ENCODE measurements around the gene CLVS2.

Gene CLVS2, protein sequence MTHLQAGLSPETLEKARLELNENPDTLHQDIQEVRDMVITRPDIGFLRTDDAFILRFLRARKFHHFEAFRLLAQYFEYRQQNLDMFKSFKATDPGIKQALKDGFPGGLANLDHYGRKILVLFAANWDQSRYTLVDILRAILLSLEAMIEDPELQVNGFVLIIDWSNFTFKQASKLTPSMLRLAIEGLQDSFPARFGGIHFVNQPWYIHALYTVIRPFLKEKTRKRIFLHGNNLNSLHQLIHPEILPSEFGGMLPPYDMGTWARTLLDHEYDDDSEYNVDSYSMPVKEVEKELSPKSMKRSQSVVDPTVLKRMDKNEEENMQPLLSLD

DNA sequence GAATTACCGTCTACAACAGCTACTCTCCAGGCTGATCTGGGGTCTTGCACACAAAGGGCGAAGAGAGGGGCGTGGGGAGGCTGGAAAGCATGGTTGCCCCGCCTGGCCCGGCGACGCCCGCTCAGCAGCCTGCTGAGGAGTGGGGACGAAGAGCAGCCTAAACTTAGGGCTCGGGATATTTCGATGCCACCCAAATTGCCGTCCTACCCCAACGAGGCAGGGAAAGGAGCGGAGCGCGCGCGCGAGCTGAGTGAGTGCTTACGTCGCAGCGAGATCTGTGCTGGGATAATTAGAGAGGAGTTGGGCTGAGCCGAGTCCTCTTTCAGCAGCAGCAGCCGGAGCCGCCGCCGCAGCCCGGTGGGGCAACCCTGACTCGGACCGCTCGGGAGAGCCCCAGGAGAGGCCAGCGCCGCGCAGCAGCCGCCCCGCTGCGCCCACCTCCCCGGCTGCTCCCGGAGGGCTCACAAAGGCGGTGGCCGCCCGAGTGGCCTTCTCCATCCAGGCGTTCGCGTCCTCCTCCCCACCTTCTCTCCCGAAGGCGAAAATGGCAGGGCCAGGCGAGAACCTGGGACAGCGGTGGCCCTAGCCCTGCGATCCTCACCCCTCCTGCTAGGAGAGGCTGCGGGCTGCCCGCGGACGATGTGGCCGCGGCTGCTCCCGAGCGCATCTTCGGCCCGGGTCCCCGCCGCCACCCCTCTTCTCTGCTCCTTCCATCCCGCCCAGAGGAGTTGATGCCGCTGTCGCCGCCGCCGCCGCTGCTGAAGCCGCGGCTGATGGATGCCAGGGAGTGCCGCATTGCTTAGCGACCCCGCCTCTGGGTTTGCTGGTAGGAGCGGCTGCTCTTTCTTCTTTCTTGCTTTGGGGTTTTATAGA, at the start of gene CLVS2:
CLVS2 (plus strand) TSS at position 315 of the 873 bp plus-strand sequence. CDS start 1,543 bp downstream, outside the sequence.
- no peak for DNase-seq (ENCODE audit: low read depth, low spot score)

- DNase-seq (ENCODE audit: low read depth, low spot score), result no peak
Observed at GRCh38 chr6:122947355-122947754, 48.7 kb upstream of the CLVS2 start.

GRCh38 chr6:122953766-122954165, 42.3 kb upstream of the CLVS2 start:
- no peak for DNase-seq (ENCODE audit: low read depth, low spot score)

- no peak for DNase-seq (ENCODE audit: low read depth, low spot score)
Observed at GRCh38 chr6:122956376-122956775, 39.7 kb upstream of the CLVS2 start.

- no peak for DNase-seq (ENCODE audit: low read depth, low spot score)
Observed at GRCh38 chr6:122962000-122962624, 33.9 kb upstream of the CLVS2 start.

GRCh38 chr6:122969999-122970533, 26.0 kb upstream of the CLVS2 start:
- DNase-seq (ENCODE audit: low read depth, low spot score), result no peak

DNA sequence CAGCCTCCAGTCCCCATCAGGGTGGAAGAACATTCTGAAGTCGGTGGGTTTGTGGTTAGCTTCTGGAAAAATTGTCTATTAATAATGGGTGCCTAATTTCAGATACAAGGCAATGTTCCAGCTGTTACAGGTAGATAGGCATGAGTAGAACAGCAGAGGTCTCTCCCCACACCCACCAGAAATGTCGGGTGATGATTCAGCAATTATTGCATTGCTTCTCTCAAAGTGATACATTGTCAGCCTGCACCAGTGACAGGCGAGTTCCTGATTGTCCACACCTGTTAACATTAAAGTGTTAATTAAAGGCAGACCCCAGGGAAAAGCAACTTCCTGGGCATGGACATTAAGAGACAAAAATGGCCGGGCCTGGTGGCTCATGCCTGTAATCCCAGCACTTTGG, 18.9 kb upstream of the CLVS2 start:
- DNase-seq (ENCODE audit: low read depth, low spot score), result no peak

- DNase-seq (ENCODE audit: low read depth, low spot score), result no peak
Observed at GRCh38 chr6:122984393-122984792, 11.6 kb upstream of the CLVS2 start.

- no peak for DNase-seq (ENCODE audit: low read depth, low spot score)
Observed at GRCh38 chr6:122994256-122994655, 1.8 kb upstream of the CLVS2 start.

DNA sequence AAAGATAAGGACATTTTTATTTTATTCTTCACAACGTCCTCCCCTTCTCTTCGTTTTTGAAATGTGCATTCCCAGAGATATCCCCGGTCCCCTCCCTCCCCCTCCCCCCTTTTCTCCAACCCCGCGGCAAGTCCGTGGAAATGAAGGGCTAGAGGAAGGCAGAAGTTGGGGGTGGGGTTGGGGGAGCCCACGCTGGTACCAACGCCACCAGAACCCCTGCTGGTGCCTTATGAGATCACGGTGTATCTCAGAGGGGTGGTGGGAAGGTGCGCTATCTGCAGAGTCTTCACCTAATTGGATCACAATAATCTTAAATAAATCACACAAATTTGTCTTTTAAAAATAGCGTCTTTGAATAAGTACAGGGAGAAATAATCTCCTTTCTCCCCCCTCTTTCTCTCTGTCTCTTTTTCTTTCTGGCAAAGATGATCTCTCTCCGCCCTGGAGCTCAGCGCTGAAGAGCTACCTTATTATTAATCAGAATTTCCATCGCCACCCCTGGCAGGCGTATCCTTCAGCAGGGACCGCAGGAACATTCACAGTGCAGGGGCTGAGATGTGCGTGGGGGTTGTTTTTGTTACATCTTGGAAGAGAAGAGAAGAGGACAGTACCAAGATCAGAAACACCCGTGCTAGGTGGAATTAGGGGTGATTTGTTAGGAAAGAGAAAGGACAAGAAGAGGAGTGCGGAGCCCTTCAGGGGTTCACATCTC, 915 bp downstream of the CLVS2 start:
- DNase-seq (ENCODE audit: low read depth, low spot score), result no peak

GRCh38 chr6:122997541-122998150, 1.6 kb downstream of the CLVS2 start:
- DNase-seq (ENCODE audit: low read depth, low spot score), result no peak

DNA sequence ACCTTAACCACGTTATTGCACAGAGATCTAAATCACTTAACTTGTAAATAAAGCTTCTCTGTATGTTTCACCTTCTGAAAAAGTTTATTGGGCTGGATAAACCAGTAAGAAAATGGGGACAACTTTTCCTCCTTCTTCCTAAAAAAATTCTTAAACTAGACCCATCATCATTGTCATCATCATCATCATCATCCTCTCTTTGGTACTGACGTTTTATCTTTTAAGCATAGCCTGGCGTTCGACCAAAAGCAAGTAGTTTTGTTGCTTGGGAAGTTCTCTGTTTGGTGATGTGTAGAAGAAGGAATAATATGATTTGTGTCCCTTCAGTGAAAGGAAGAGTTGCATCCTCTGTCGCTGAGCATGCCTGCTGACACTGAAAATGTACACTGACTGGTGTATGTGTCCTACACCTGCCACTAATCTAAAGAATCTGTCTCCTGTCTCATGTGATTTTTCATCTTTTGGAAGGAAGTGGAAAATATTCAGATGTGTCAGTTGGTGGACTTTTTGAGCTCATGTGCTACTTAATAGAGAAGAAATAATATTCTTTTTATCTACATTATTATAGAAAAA, 2.5 kb downstream of the CLVS2 start:
- DNase-seq (ENCODE audit: low read depth, low spot score), result no peak

DNA sequence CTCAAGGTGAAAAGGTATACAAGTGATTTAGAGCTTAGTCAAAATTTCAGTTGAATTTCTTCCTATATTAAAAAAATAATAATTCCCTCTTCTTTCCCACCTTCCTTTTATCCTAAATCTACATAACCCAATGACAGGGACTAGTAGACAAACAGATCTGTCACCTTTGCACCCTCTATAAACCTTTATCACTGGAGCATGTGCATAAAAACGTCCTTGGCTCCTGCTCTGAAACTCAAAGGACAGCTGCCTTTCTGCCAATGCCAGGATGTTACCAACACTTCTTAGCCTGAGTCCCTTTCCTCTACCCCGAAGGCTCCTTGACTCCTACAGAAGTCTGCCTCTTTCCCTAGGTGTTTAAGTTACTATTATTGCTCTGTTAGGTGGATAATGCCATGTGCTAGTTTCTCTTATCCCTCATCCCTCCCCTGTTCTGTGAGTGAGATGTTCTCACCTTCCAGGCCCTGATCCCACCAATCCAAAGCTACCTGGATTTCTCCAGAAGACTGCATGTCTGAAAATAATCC, 4.3 kb downstream of the CLVS2 start:
- DNase-seq (ENCODE audit: low read depth, low spot score), result no peak

GRCh38 chr6:123001540-123001939, 5.5 kb downstream of the CLVS2 start:
- DNase-seq (ENCODE audit: low read depth, low spot score), result no peak

GRCh38 chr6:123007885-123008284, 11.8 kb downstream of the CLVS2 start:
- no peak for DNase-seq (ENCODE audit: low read depth, low spot score)

DNA sequence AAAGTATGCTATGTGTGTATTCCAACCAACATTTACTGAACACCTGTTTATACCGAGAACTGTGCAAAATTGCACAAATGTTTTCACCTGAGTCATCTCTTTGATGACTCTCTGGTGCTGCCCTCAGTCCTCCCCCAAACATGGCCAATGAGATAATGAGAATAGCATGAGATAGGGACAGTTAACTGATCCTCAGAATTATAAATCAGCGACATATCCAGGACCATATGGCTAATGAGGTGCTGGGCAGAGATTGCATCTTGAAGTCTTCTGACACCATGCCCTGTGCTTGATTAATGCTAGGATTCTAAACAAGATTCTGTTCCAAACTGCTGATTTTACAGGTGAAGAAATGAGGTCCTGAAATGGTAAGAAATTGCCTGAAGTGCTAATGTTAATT, 13.0 kb downstream of the CLVS2 start:
- DNase-seq (ENCODE audit: low read depth, low spot score), result no peak

DNA sequence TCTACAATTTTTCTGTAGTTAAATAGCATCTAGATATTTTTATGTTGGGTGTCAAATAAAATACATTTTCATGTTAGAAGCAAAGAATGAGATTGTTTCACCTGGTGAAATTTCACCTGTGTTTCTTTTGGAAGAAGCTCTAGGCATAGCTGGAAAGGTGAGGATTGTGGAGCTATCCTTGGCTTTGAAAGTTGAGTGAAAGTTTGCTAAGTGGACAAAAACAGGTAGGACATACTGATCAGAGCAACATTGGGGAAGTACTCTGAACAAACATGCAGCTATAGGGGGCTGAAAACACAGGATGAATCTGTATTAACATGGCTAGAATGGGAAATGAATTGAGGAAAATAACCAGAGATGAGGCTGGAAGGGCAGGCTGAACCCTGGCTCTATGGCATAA, 18.8 kb downstream of the CLVS2 start:
- DNase-seq (ENCODE audit: low read depth, low spot score), result no peak

GRCh38 chr6:123016431-123017103, 20.5 kb downstream of the CLVS2 start:
- no peak for DNase-seq (ENCODE audit: low read depth, low spot score)

GRCh38 chr6:123017104-123017682, 21.2 kb downstream of the CLVS2 start:
- DNase-seq (ENCODE audit: low read depth, low spot score), result no peak

GRCh38 chr6:123022975-123023374, 26.9 kb downstream of the CLVS2 start:
- DNase-seq (ENCODE audit: low read depth, low spot score), result no peak
